MV-4-11 (cell line): Measurements from ENCODE around the gene SV2A.
"Not testable (repeated sequence)": the region's sequence is repeated elsewhere in the genome, so short reads cannot be mapped to it uniquely, and the experiment has no call there.

ENCODE experiments used
- DNase-seq: peaks from one replicate; lab custom pipeline; 2025; lab: John Stamatoyannopoulos, UW

Gene SV2A

GRCh38 chr1:149927563-149928400, 10.1 kb upstream of the SV2A start, which contains the start of gene SF3B4:
SF3B4 (minus strand) TSS chr1:149927803; CDS start chr1:149927759, 44 bp downstream.
- peak; percentile 93 for DNase-seq

DNA sequence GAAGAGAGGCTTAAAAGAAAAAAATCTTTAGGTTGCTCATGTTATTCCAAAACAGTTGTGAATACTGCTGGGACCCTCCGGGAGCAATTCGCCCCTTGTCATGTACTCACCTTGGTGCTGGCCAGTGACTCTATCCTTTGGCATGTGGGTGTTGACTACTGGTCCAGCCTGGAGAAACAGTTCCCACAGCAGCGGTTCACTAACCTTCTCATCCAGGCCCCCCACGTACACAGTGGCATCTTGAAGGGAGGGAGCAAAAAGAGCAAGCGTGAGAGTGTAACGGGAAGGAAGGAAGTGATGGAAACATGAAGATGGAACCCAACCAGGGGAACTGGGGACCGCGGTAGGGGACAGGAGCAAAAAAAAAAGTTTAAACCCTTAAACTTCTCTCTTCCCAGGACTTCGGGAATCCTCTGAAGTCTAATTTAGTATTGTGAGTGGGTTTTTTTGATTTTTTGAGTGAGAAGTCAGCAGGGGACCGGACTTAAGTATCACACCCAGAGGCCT, 9.5 kb upstream of the SV2A start:
- no peak for DNase-seq

DNA sequence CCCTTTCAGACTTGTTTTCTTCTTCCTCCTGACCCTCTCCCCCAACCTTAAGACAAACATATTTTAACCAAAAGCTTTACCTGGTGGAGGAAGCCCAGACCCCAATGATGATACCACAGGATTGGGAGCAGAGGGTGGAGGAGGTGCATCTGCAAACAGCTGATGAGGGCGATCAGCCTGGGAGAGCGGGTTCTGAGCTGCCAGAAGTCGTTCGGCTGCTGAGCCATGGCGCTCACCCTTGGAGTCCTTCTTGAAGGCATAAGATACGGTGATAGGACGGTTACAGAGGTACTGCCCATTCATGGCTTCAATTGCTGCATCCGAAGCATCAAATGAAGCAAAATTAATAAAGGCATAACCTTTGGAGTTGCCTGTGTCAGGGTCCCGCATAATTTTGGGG, 8.7 kb upstream of the SV2A start:
- no peak for DNase-seq

DNA sequence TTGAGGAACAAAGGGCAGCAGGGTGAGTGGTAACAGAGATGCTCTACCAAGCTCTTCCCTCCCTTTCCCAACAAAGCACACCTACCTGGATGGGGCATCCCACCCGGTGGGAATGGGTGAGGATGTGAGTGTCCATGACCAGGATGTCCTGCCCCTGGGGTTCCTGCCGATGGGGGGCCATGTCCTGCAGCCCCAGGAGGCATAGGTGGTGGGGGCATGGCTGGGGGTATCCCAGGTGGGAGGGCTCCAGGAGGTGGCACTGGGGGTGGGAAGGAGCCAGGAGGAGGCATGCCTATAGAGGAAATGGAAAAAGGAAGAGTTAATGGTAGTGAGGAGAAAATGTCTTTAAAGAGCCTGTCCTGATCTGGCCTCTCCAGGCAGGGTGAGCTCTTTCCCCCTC, 8.1 kb upstream of the SV2A start:
- no peak for DNase-seq

DNA sequence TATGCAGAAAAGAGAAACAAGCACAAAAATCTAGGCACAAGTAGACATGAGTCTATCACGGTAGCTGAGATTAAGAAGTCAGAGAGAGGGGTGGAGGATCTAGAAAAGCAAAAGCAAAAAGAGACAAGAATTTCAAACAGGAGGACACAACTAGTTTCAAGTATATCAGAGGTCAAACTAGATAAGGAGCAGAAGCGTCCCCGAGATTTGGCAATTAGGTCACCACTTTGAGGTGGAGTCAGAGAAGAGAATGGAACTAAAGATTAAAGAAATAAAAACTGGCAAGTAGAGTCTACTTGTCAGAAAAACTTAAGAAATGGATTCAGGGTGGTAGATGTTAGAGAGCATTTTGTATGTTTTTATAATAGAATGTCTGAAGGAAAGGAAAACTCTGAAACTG, 7.7 kb upstream of the SV2A start:
- no peak for DNase-seq

GRCh38 chr1:149923626-149924025, 6.0 kb upstream of the SV2A start:
- DNase-seq: no peak

DNA sequence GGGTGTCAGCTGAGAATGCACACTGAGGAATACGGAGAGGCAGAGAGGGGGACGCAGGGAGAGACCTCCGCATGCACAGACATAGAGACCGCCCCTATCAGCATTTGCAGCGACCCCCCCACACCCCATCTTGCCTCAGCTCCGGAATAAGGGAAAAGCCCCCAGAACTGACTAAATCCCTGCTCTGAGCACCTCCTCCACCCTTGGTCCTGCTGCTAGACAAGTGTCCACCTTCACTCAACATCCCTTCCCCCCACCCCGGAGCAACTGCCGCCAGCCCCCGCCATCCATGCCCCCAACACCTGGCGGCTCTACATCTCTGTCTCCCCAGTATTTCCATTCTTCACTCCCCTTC, 769 bp downstream of the SV2A start:
- no peak for DNase-seq

DNA sequence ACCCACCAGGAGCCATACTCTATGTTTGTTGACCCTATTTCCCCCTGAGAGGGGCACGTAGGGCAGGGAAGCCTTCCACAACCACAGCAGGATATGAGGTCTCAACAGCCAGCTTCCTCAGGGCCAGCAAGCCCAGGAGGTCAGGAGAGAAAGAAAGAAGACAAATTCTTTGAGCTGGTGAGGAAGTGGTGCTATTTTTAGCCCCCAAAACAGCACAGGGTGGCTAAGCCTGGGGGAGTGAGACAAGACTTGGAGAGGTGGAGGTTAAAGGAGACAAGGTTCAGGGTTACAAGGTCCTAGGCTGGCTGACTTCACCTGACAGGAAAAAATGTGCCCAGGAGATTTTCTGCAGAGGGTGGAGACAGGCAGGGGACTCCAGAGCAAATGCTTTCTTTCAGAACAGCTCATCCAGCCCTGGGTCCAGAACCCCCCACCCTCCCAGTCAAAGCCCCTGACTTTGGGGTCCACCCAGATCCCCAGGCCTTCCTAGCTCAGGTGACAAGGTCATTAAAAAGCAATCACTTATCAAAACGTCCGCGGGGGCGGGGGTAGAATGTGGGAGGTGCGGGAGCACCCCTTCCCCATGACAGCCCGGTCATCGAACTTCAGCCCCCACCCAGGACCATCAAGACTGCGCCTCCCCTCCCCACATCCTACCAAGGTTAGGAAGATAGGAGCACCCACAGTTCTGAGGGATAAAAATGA, 1.3 kb downstream of the SV2A start:
- DNase-seq: peak; percentile 62

- DNase-seq: peak; percentile 17
Measured at GRCh38 chr1:149915429-149916192, 2.0 kb downstream of the SV2A start.

DNA sequence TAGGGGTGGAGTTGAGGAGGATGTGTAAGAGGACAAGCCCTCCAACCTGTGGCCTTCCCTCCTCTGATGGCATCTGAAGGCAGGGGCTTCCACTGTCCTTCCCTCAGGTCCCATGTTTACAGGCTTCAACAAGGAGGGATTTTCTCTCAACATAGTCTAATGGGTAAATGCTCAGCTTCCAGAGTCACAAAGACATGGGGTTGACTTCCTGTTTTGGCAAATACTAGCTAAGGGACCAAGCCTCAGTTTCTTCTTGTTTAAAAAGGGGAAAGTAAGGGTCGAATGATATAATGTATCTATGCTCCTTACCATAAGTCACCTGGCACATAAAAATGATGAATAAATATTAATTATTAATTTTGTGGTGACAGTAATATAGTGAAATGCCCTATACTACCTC, 3.1 kb downstream of the SV2A start:
- no peak for DNase-seq

DNA sequence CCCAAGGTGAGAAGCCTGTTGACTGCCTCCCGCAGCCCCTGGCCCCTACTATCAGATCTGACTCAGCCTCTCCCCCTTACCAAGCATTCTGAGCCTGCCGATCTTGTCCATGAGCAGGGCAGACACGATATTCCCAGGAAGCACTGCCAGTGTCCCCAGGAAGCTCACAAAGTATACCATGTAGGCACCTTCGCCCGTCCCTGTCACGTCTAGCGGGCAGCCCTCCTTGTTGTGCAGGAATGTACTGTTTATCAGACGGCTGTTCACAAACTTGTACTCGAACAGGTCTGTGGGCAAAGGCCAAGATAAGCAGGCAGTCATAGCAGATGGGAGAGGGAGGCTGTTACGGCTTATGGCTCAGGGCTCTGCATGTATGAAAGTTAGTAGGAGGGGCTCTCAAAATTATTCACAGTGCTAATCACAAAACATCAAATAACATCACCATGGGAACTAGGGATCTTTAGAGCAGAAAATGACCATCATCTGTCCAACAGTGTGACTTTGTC, 11.0 kb downstream of the SV2A start:
- DNase-seq: no peak

- DNase-seq: no peak
Measured at GRCh38 chr1:149903836-149904491, 13.7 kb downstream of the SV2A start.

- peak; percentile 89 for DNase-seq
Measured at GRCh38 chr1:149899460-149900284, 18.0 kb downstream of the SV2A start, which contains the start of gene BOLA1. BOLA1 (plus strand) TSS chr1:149899568; CDS start chr1:149900060, 492 bp downstream.

DNA sequence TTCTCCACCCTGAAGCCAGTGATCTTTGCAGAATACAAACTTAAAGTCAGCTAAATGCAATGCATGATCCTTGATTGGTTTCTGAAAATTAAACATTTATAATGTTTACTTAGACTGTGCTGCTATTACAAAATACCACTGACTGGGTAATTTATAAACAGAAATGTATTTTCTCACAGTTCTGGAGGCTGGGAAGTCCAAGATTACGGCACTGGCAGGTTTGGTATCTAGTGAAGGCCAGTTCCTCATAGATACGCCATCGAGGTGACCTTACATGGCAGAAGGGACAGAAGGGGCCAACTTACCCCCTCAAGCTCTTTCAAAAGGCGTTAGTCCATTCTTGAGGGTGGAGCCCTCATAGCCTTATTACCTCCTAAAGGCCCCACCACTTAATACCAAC, 21.1 kb downstream of the SV2A start:
- no peak for DNase-seq

- DNase-seq: no peak
Measured at GRCh38 chr1:149888999-149889289, 28.7 kb downstream of the SV2A start.

GRCh38 chr1:149888247-149888998, 29.2 kb downstream of the SV2A start:
- peak; percentile 100 for DNase-seq

DNA sequence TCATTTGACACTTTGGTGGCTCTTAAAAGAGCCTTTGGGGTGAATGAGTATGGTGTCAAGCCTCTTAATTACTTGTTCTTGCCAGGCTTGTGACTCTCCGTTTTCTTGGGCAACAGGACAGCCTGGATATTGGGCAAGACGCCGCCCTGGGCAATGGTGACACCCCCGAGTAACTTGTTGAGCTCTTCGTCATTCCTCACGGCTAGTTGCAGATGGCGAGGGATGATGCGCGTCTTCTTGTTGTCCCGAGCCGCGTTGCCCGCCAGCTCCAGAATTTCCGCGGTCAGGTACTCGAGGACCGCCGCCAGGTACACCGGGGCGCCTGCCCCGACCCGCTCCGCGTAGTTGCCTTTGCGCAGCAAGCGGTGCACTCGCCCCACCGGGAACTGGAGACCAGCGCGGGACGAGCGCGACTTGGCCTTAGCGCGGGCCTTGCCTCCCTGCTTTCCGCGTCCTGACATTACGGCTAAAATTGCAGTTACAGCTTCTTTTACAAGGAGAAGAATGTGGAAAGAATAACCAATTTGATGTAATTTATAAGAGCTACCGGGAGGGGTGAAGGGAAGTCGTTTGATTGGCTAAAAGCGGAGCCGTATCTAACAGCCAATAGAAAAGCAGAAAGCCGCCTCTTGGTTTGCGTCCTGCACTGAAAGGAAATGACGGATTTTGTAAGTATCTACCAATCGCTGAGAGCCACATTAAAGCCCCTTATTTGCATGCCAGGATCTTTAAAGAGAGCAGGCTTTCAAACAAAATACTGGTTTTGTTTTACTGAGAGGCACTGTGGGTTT, 30.0 kb downstream of the SV2A start:
- DNase-seq: peak; percentile 100

DNA sequence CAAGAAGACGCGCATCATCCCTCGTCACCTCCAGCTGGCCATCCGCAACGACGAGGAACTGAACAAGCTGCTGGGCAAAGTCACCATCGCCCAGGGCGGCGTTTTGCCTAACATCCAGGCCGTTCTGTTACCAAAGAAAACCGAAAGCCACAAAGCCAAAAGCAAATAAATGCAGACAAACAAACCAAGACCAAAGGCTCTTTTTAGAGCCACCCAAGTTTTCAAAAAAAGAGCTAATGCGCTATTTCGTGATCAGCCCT, 30.5 kb downstream of the SV2A start:
- DNase-seq: not testable (repeated sequence)

GRCh38 chr1:149886396-149887195, 31.0 kb downstream of the SV2A start:
- DNase-seq: peak; percentile 99
